ENCODE results near the gene TOX2.

The TOX2 gene

GRCh38 chr20:43979576-43980105, 65.0 kb downstream of the TOX2 start:
- DNase-seq, result no peak

- no peak for DNase-seq
These were observed 66.9 kb downstream of the TOX2 start for GRCh38 chr20:43981540-43981939.

- DNase-seq, result no peak
These were observed 67.4 kb downstream of the TOX2 start for GRCh38 chr20:43982016-43982415.

DNA sequence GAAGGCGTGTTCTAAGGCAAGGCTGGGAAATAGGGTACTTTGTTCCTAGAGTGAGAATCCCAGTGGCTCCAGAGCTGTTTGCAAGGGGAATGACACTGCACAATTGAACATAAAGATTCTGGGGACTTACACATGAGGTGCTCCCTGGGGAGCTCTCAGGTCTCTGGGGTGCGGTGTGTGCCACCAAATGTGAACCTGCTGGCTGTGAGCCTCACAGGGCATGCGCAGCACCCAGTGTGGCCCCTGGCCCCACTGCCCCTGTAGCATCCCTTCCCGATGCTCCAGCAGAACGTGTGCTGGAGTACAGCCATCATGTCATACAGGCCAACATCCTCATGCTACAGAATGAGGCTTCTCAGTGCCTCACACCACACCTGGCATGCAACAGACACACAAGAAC, 68.2 kb downstream of the TOX2 start:
- no peak for DNase-seq

DNA sequence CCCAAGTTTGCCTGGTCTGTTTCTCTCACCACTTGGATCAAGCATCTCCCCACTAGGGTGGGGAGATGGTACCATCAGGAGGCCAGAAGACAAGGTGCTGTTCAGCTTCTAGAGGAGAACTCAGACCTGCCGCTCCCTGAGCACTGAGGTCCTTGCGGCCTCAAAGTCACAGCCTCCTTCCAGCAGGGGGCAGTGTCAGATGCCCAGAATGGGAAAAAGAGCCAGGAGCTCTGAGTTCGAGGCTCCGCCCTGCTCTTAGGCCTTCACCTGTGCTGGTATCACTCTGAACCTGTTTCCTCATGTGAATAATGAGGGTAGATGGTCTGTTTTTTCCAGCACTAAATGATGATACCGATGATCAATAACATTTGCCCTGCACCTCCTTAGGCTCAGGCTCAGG, 68.7 kb downstream of the TOX2 start:
- DNase-seq, result peak; percentile 26

DNA sequence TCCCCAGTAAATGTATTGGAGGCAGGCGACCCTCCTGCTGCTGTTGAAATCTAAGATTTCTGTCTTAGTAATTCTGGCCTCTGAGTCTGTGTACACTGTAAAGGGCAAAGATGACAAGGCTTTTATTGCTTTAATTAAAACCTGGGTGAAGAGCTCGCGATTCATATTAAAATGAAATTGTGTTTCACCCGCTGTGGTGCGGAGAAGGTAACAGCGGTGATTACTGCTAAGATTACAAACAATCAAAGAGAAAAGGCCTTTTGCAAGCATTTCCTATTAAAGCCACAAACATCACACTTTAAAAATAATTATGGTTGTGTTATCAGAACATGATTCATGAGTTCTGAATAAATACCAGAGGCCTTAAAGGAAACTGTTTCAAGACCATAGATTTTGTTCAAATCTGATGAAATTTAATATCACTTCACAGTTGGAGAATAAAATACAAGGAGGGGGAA, 69.3 kb downstream of the TOX2 start:
- DNase-seq, result no peak

GRCh38 chr20:43984587-43984986, 69.9 kb downstream of the TOX2 start:
- DNase-seq, result no peak

- DNase-seq, result no peak
These were observed 70.5 kb downstream of the TOX2 start for GRCh38 chr20:43985121-43985520.

- no peak for DNase-seq
These were observed 71.1 kb downstream of the TOX2 start for GRCh38 chr20:43985608-43986316.

DNA sequence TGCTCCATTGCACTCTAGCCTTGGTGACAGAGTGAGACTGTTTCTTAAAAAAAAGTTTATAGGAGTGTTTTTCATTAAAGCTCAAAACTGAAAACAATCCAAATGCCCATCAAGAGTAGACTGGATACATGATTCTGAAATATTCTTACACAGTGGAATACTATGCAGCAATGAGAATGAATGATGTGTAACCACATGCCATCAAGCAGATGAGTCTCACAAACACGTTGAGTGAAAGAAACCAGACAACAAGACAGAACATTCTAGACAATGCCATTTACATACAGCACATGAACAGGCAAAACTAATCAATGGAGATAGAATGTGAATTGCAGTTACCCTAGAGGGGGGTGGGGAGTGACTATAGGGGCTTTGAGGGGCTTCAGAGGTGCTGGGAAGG, 72.4 kb downstream of the TOX2 start:
- no peak for DNase-seq

GRCh38 chr20:43987531-43987930, 72.9 kb downstream of the TOX2 start:
- no peak for DNase-seq

- DNase-seq, result no peak
These were observed 73.8 kb downstream of the TOX2 start for GRCh38 chr20:43988451-43988850.

DNA sequence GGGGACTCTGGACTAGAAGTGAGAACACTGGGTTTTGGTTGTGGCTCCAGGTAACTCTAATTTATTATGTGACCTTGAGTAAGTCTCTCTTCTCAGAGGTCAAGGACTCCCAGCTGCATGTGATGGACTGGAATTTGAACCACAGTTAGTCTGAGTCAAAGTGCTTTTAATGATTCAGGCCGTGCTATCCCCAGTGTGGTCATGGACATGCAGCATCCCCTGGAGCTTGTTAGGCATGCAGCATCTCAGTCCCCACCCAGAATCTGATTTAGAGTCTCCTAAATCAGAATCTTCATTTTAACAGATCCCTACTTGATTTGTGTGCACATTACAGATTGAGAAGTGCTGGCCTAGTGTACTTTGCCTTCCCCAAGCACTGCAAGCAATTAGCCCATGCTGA, 74.2 kb downstream of the TOX2 start:
- no peak for DNase-seq

DNA sequence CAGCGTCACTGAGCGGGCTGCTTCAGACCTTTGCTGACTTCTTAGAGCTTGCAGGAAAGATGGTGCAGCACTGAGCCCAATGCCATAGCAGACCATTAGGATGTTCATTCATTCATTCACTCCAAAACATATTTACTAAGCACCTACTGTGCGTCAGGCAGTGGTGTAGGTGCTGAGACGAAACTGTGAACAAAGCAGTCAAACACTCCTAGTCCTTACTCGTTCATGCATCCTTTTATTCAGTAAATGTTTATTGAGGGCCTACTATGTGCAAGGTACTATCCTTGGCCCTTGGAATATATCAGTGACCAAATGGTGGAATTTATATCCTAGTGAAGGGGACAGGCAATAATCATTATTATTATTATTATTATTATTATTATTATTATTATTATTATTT, 76.6 kb downstream of the TOX2 start:
- no peak for DNase-seq

- no peak for DNase-seq
These were observed 77.3 kb downstream of the TOX2 start for GRCh38 chr20:43991982-43992381.

DNA sequence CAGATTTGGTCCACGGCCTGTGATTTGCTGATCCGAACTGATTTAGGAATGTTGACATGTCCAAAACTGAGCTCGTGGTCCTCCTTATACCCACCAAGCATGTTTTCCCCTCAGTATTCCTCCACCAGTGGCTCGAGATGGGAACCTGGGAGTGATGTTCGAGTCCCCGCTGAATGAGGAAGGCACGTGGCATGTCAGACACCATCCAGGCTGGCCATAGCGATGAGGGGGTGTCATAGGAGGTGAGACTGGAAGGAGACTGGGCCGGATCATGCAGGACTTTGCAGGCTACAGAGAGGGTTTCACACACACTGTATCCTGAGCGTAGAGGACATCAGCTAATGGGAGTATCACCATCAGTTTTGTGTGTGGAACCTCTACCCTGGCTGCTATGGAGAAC, 78.2 kb downstream of the TOX2 start:
- DNase-seq, result no peak

- no peak for DNase-seq
These were observed 78.9 kb downstream of the TOX2 start for GRCh38 chr20:43993560-43993959.

DNA sequence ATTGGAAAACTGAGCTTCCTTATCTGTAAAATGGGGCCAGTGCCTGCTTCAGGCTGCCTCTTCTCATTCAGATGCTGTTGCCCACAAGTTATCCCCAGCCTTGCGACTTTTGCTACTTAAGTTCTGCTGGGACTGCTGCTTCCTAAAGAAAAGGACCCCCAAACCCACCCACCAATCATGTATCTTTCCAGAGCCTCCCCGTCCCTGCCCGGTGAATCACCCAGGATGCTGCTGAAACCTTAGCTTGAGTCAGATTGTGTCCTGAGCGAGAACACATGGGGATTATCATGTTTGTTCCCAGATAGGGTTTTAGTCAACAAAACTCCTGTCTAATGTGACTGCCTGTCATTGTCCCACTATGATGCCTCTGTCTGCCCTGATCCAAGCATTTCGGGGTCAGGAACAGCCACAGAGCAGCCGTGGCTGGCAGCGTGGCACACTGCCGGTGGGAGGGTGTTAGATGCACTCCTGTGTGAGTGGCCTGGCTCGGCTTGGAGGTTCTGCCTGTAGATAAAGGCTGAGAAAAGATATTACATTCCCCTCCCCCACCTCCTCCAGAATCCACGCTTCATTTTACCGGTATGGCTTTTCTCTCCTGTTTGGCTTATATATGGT, 79.9 kb downstream of the TOX2 start:
- DNase-seq, result no peak

GRCh38 chr20:43995645-43996044, 81.0 kb downstream of the TOX2 start:
- no peak for DNase-seq

- DNase-seq, result no peak
These were observed 81.7 kb downstream of the TOX2 start for GRCh38 chr20:43996240-43996930.

- no peak for DNase-seq
These were observed 85.2 kb downstream of the TOX2 start for GRCh38 chr20:43999848-44000247.

DNA sequence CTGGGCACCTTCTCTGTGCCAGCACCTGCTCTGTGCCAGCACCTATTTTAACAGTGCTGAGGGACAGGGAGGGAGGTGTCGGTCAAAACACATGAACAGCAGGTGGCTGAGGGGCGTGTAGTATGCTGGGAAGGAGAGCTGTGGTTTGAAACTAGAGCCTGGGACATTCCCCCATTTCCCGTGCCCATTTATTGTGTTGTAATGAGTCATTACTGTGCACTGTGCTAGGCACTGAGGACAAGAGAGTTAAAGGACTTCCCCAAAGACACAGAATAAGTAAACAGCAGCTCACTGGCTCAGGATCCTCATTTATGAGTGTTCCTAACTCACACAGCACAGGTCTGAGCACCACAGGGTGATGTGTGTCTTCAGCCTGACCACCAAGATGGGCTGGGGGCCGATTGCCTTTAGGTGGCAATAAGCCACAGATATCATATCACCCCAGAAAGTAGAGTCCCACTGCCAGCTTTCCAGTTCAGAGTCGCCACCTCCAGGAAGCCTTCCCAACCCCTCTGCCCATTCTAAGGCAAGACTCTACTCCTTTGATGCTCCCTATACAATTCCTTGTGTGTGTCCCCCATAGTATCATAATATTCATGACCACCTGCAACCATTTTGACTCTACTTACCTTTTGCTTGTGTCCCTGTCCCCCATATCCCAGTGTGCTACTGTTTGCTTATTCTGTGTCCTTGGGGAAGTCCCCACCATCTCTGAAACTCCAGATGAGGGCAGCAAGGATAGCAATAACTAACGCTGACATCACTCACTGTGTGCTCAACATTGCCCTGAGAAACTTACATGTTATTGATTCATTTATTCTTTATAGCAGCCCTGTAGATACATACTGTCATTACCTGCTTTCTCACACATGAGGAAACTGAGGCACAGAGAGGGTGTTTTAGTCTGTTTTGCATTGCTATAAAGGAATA, 87.3 kb downstream of the TOX2 start:
- no peak for DNase-seq

DNA sequence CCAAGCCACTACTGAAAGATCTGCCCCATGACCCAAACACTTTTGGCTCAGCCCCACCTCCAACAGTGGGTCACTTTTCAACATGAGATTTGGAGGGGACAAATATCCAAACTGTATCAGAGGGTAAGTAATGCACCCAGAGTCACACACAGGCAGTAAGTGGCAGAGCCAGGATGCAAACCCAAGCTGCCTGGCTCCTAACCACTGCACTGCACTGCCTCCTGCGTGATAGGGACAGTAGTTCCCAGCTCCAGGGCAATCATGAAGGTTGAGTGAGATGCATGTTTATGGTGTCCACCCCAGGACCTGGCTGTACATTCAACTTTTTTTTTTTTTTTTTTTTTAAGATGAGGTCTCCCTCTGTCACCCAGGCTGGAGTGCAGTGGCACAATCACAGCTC, 88.2 kb downstream of the TOX2 start:
- no peak for DNase-seq

Measured in activated CD4-positive, alpha-beta T cell treated with anti-CD3 and anti-CD28 coated beads, Interleukin-2, amount 50 U/mL, for 1 hour (primary cell).